ENCODE measurements around the gene ARMC12.

Gene ARMC12

DNA sequence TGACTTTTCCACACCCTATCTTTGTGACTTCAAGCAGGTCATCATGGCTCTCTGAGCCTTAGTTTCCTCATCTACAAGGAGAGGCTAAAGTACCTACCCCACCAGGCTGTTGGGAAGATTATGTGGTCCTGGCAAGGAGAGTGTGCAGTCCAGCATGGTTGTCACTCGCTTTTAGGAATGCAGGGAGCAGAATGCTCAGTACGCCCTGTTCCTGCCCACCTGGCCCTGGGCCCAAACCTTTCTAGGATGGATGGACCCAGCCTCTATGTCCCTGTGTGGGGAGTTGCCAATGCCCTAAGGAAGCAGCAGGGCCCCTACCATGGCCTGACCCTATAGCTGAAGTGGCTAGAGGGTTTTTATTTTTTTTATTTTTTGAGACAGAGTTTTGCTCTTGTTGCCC is 41.6 kb downstream of the ARMC12 start:
- no peak for DNase-seq

DNA sequence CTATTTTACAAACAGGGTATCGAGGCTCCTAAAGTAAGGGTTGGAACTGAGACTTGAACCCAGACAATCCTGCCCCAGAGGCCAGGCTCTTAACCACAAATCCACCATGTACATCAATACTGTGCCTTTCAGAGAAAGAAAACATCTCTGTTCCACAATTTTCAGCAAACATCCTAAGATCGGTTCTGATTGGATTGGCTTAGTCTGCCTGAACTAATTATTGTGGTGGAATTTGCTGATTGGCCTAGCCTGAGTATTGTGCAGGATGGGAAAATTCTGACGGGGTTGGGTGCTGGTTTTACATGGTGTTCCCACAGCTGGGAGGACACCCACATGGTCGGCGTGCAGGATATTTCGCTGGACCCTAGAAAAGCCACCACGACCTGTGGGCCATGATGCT is 43.9 kb downstream of the ARMC12 start, which contains the start of gene CLPSL1:
Gene CLPSL1 (plus strand): TSS at position 301 of the 400 bp plus-strand sequence. CDS start 92 bp downstream, at position 393.
- no peak for DNase-seq

DNA sequence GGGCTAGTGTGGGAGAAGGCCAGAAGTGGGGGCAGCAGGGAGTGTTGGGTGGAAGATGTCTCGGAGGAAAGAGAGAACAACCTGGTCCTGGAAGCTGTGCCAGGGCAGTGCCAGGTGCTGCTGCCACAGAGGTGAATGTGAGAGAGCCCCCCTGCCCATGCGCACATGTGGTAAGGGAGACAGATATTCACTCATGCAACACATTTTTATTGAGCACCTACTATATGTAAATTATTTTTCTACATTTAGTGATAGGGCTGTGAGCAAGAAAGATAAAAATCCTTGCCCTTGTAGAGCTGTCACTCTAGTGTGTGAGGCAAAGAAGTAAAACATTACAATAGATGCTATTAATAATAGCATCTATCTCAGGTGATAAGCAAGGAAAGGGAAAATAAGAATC is 44.5 kb downstream of the ARMC12 start:
- DNase-seq: no peak

DNA sequence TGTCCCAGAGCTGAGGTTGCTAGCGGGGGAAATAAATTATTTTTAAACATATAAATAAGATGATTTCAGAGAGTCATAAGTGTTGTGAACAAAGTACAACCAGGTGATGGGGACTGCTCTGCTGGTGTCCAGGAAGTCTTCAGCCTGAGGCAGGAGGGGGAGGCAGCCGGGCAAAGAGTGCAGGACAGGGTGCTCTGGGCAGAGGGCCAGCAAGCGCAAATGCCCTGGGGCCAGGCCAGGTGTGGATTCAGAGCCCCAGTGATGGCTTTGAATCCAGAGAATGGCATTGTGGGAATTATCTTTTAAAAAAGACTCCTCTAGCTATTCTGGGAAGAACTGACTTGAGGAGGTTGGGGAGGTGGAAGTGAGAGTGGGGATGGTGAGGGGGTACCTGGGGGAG is 45.6 kb downstream of the ARMC12 start:
- no peak for DNase-seq

DNA sequence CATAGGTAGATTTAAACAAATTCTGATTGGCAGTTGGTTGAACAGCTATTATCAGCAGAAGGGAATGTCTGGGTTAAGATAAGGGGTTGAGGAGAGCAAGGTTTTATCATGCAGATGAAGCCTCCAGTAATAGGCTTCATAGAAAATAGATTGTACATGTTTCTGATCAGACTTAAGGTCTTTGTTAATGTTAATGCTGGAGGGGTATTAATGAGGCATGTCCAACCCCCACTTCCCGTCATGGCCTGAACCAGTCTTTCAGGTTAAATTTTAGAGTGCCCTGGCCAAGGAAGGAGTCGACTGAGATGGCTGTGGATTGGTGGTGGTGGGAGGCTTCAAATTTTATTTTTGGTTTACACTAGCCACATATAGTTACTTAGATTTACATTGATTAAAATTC is 47.4 kb downstream of the ARMC12 start:
- no peak for DNase-seq

DNA sequence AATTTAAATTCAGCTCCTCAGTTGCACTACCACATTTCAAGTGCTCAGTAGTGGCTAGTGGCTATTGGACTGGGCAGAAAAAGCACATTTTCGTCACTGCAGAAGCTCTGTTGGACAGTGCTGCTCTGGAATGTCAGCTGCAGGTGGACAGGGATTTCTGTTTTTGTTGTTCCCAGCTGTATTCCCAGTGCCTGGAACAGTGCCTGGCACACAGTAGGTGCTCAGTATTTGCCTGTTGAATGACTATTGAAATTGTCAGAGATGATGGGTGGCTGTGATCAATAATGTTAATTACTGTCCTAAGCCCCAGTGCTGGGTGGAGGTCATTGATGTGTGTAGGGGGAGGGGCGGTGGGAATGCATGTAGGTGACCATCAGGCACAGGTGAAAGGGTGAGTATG is 49.4 kb downstream of the ARMC12 start:
- DNase-seq: no peak

DNA sequence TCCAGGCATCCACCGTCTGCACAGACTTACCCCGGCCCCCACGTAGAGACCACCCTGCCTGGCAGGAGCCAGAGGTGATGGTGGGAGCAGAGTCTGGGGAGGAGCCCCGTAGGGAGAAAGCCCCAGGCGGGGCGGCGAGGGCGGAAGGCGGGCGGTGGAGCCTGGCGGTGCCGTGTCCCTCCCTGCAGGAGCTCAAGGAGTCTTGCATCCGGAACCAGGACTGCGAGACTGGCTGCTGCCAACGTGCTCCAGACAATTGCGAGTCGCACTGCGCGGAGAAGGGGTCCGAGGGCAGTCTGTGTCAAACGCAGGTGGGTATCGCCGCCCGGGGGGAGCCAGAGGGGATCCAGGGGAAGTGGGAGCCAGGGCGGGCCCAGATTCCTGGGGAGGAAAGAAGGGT is 50.0 kb downstream of the ARMC12 start:
- DNase-seq: no peak

DNA sequence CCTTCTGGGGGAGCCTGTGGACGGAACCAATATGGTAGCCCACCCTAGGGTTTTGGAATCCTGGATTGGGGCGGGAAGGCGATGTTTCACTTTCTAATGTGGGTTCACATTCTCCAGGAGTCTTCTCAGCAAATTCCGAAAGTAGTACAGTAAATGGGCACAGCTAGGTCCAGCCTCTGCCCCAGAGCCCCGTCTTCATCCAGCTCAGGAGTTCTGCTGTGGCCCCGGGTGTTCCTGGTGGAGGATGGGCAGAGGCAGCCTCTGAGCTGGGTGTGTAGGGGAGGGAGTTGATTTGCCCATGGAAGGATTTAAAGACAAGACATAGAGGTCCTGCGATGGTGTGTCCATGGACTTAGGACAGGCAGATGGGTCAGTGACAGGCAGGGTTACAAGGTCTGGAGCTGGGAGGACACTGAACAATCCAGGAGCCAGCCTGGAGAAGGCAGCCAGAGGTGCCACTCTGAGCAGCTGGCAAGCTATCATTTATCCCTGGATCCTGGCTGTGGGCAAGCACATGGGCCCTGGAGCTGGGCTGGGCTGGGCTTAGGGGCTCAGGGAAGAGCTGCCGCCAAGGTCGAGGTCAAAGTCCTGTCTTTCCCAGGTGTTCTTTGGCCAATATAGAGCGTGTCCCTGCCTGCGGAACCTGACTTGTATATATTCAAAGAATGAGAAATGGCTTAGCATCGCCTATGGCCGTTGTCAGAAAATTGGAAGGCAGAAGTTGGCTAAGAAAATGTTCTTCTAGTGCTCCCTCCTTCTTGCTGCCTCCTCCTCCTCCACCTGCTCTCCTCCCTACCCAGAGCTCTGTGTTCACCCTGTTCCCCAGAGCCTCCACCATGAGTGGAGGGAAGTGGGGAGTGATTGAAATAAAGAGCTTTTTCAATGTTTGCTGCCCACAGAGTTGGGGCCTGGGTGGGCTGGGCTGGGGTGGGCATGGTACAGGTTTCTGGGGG is 50.7 kb downstream of the ARMC12 start:
- DNase-seq: no peak

DNA sequence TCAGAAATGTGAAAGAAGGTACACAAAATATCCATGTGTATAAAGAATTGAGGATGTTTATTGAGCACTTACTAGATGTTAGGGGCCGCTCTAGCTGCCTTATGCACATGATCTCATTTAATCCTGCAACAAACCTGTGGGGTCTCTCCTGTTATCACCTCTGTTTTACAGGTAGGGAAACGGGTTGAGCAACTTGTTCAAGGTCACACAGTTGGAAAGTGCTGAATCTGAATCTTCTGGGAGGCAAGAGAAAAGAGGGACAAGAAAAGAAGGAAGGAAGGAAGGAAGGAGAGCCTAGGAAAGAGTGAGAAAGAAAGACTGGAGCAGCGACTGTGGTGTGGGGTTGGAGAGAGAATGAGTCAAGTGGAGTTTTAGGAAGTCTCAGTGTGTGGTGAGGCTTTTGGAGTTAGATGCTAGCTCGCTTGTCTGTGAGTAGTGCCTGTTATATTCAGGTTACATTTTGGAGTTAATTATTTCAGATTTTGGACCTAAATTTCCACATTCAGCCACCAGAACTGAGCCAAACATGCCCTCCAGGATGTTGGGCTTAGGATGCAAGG is 51.7 kb downstream of the ARMC12 start:
- no peak for DNase-seq

DNA sequence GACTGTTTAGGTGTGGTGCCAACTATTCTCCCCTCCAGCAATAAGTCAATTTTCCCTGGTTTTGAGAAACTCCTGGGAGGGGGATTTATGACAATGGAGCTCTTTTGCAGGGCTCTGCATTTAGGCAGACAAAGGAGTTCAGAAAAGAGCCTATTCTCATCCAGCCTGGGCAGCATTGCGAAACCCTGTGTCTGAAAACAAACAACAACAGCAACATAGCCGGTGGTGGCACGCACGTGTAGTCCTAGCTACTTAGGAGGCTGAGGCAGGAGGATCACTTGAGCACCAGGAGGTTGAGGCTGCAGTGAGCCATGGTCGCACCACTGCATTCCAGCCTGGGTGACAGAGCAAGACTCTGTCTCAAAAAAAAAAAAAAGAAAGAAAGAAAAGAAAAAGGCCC is 53.9 kb downstream of the ARMC12 start:
- DNase-seq: no peak

DNA sequence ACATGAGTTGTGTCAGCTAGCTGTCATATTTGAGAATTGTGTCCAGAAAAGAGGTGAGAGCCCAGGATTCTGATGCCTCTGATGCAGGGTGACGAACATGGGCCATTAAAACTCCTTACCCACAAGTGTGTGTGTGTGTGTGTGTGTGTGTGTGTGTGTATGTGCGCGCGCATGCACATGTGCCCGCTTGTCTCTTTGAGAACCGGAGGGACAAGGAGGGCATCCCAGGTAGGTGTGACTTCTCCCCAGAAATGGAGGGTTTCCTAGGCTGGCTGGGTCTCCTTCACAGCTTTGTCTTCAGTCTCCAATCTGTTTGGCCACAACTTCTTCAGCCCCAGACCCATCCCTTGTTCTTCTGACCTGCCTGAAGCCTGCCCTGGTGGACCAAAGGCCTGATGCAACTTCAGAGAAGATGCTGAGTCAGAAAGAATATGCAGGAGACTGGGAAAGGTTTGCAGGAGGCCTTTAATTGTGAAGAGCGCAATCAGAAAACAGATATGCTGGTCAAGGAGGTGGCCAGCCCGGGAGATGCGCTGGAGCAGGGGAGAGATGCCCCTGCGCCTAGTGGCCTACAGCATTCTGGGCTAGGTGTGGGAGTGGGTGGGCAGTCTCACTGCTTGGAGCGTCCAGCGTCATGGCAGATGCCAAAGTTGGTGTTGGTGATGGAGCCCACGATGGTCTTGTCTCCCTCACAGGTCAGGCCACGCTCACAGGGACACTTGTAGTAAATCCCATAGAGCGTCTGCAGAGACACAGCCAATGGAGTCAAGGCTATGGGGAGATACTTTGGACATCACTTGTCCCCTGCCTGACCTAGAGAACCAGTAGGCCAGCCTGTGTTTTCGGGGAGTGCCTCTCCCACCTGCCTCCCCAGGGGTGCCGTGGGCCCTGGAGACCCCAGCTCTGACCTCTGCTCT is 58.0 kb downstream of the ARMC12 start:
- DNase-seq: no peak

DNA sequence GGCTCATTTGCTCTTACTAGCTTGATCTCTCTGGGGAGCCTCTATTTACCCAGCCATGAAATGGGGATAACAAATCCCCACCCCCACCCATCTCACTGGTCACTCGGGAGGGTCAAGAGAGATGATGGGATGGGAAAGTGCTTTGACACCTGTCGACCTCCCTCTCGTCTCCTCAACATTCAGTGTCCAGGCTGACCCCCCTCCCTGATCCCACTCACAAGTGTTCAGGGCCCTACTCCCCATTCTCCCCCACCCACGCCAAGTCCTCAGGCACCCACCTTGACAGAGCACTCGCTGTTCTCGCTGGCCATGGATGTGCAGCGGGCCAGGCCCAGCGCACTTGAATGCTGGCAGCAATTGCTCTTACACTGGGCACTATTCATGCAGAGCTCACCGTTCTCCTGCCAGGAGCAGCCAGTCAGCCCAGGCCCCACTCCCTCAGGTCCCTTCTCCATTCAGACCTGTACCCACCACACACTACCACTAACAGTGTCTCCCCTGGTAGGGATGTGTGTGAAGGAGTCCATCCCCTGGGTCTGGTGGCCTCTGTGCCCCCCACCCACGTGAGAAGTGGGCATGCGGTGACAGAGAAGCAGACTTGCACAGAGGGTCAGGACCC is 58.7 kb downstream of the ARMC12 start:
- DNase-seq: no peak

DNA sequence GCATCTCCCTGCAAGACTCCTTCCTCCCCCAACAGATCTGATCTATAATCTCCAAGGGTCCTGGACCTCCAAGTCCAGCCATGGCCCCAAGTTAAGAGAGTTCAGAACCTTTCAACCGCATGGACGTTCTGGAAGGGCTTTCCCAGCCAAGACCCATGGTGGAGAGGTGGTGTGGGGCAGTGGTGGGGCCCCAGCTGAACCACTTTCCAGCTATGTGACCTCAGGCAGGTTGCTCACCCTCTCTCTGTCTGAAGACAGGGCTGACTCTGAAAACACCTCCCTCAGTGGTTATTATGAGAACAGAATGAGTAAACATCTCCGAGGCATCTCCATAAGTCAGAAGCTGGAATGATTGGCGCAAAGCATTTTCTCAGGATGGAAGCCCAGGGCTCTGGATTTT is 59.4 kb downstream of the ARMC12 start:
- no peak for DNase-seq

DNA sequence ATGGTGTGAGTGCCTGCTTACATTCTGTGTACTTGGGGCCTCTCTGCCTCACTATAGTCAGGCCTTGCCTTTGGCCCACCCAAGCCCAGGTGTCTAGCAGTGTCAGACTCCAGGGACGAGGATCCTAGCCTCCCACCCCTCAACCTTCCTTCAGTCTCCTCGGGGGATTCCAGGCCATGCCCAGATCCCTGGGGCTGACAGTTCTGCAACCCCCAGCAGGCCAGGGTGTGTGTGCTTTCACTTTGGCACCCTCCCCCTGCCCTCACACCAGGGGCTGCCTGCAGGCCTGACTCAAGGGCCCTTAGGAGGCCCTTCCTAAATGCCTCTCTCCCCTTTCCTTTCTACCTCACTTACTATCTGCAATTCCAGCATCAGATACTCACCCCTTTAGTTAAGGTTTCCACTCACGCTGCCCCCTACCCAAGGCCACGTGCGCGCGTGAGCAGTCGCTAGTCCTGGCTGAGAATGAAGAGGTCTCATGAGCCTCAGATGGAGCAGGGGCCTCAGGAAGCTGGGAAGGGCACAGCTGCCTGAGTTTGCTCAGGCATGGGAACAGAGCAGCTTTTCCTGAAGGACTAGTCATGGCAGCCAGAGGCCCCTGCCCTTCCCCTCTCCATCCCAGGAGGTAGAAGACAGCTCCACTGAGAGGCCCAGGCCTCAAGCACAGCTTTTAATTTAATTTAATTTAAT is 61.1 kb downstream of the ARMC12 start:
- no peak for DNase-seq

All from NCI-H1092 (cell line).